ES-I3 (cell line): ENCODE data around the gene TMEM158.

Experiments
- H3K36me3 ChIP-seq: 2 replicates; pipeline ENCODE4 v1.6.1; 2013; ENCODE audit warnings: mild to moderate bottlenecking, low read length, control low read depth, moderate library complexity; ENCODE audit not compliant: insufficient read depth
- H3K4me1 ChIP-seq: 2 replicates; pipeline ENCODE4 v1.6.1; 2013; ENCODE audit warnings: mild to moderate bottlenecking, control low read depth, low read length; ENCODE audit not compliant: insufficient read depth
- H3K9ac ChIP-seq: 2 replicates; pipeline ENCODE4 v1.6.1; 2013; ENCODE audit warnings: low read depth, mild to moderate bottlenecking, low read length, moderate library complexity
- H3K9me3 ChIP-seq: 2 replicates; pipeline ENCODE4 v1.6.1; 2013; ENCODE audit warnings: mild to moderate bottlenecking, low read length, moderate library complexity; ENCODE audit not compliant: control insufficient read depth, insufficient read depth

The TMEM158 gene

GRCh38 chr3:45181496-45181895, 44.6 kb downstream of the TMEM158 start:
- Histone ChIP-seq H3K36me3 (no peaks in the 10 kb centered on the region), H3K4me1 (peaks cover 11% of the 10 kb centered on the region), H3K9ac (no peak overlapping the region), H3K9me3 (no peaks in the 10 kb centered on the region)

GRCh38 chr3:45180899-45181298, 45.2 kb downstream of the TMEM158 start:
- Histone ChIP-seq H3K36me3 (no peaks in the 10 kb centered on the region), H3K4me1 (peaks cover 11% of the 10 kb centered on the region), H3K9me3 (no peaks in the 10 kb centered on the region)

GRCh38 chr3:45180051-45180450, 46.0 kb downstream of the TMEM158 start:
- no peaks in the 10 kb centered on the region for H3K9me3 ChIP-seq
- no peaks in the 10 kb centered on the region for H3K36me3 ChIP-seq
- no peak overlapping the region for H3K9ac ChIP-seq
- peaks cover 11% of the 10 kb centered on the region for H3K4me1 ChIP-seq

More at GRCh38 chr3:45180899-45181298, 45.2 kb downstream of the TMEM158 start:
- no peak overlapping the region for H3K9ac ChIP-seq

DNA sequence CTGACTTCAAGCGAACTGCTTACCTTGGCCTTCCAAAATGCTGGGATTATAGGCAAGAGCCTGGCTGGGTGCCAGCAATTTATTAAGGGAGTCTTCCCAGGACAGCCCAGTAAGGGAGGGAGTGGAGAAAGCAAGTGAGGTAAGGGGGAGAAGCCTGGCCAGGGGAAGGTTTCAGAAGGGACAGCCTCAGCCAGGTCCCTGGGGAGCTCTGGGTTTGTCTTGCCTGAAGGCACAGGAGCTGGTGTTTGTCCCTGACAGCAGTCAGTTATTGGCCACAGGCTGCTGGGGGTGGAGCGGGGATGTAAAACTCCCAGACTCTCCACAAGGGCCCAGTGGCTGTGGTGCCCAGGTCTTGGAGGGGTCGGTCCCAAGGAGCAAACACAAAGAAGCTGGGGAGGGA, 46.9 kb downstream of the TMEM158 start:
- Histone ChIP-seq H3K9me3 (no peaks in the 10 kb centered on the region), H3K9ac (no peak overlapping the region), H3K36me3 (no peaks in the 10 kb centered on the region), H3K4me1 (peaks cover 11% of the 10 kb centered on the region)

DNA sequence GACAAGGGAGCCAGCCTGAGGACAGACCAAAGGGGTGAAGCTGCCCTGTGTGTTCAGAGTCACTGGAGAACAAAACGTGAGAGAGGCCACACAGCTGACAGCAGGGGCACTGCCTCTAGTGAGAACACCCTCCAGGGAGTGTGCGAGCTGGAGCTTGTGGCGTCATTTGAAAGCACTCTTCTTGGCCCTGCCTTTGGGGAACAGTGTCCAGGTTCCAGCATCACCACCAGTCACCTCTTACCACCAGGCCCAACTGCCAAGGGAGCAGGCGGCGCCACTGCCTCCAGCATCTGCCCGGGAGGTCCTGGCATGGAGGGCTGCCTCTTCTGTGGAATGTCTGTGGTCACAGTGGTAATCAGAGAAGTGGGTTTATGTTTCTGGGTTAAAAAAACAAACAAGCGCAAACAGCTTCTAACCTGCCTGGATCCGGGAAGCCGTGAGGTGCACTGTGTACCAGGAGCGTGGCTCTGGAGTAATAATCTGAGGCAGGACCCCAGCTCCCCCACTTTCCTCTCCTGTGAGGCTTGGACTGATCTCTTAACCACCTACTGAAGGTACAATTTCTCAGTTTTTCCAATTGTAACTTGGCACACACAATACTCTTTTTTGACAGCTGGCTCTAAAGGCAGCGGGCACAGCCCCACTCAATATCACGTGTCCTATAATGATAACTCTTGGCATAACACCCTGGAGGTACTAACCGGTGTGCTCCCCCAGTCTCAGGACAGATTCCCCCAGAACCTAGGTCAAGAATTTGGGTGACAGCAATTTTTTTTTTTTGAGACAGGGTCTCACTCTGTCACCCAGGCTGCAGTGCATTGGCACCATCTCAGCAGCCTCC, 47.7 kb downstream of the TMEM158 start:
- Histone ChIP-seq H3K4me1 (peaks cover 7% of the 10 kb centered on the region), H3K9ac (no peak overlapping the region), H3K9me3 (no peaks in the 10 kb centered on the region), H3K36me3 (no peaks in the 10 kb centered on the region)

- Histone ChIP-seq H3K9me3 (no peaks in the 10 kb centered on the region), H3K36me3 (no peaks in the 10 kb centered on the region), H3K4me1 (no peaks in the 10 kb centered on the region), H3K9ac (no peak overlapping the region)
These were observed 49.2 kb downstream of the TMEM158 start for GRCh38 chr3:45176912-45177311.
